ENCODE measurements around the gene DPP7.

DPP7 gene

DNA sequence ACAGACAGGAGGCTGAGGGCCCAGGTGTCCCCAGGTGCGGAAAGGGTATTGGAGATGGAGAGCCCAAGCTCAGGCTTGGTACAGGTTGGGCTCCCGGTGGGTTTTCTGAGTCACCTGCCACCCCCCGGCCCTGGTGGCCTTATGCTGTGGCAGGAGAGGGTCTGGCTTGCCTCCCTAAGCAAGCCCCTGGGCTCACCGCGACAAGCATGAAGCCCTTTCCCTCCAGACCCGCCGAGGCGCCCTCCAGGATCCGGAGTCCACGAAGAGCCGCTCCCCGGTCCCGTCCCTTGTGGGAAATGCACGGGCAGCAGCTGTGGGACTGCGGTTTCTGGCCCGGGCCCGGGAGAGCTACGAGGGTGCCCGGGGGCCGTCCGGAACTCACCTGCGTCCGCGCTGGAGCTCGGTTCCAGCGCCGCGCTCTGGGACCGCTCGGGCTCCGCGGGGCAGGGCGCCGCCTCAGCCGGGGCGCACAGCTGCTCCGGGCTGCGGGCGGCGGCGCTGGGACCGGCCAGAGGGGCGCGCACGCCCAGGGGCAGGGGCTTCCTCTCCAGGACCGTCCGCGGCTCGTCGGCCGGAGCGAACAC is 44.9 kb downstream of the DPP7 start:
- H3K27ac ChIP-seq = peak overlapping the region; percentile 96
- TF ChIP-seq, protein P1, sequence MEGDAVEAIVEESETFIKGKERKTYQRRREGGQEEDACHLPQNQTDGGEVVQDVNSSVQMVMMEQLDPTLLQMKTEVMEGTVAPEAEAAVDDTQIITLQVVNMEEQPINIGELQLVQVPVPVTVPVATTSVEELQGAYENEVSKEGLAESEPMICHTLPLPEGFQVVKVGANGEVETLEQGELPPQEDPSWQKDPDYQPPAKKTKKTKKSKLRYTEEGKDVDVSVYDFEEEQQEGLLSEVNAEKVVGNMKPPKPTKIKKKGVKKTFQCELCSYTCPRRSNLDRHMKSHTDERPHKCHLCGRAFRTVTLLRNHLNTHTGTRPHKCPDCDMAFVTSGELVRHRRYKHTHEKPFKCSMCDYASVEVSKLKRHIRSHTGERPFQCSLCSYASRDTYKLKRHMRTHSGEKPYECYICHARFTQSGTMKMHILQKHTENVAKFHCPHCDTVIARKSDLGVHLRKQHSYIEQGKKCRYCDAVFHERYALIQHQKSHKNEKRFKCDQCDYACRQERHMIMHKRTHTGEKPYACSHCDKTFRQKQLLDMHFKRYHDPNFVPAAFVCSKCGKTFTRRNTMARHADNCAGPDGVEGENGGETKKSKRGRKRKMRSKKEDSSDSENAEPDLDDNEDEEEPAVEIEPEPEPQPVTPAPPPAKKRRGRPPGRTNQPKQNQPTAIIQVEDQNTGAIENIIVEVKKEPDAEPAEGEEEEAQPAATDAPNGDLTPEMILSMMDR (conservative IDR thresholded peaks at IDR 0.05) = no peak; the same call in 1 of the 2 replicates

DNA sequence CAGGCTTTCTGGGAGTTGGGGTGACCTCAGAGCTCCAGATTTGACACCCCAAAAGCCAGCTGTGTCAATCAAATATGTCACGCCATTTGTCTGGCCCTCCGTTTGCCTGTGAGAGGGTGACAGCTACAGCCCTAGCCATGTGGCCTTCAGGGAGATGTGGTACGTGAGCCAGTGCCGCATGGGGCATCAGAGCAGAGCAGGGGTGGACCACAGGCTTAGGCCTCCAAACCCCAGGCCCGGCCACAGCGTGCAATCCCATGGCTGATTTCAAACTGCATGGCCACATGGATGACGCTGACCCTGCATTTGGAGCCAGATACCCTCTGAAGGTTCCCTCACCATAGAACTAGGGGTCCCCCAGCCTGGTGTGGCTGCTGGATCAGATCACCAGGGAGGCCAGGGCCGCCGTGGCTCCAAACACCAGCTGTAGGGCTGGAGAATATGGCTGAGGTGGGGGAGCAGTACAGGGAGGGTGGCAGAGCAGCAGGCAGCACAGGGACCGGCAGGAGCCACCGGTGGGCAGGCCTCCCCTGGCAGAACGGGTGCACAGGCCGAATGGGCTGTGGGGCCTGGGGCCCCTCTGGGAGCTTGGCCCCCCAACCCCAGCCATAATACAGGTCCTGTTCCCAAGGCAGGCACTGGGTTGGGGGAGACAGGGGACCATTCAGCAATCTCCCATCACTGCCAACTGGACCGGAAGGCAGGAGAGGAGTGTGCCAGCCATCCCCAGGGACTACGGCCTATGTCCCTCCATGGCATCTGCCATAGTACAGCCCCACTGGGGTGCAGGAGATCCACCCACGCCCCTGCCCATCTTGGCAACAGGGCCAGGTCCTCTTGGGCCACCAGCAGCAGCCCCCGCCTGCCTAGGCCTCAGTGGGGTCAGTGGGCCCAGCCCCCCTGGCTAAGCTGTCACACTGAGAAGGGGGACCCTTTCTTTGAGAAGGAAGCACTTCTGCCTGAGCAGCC is 45.7 kb downstream of the DPP7 start:
- H3K27ac ChIP-seq = peak overlapping the region; percentile 96
- TF ChIP-seq, protein P1 (conservative IDR thresholded peaks at IDR 0.05) = no peak

DNA sequence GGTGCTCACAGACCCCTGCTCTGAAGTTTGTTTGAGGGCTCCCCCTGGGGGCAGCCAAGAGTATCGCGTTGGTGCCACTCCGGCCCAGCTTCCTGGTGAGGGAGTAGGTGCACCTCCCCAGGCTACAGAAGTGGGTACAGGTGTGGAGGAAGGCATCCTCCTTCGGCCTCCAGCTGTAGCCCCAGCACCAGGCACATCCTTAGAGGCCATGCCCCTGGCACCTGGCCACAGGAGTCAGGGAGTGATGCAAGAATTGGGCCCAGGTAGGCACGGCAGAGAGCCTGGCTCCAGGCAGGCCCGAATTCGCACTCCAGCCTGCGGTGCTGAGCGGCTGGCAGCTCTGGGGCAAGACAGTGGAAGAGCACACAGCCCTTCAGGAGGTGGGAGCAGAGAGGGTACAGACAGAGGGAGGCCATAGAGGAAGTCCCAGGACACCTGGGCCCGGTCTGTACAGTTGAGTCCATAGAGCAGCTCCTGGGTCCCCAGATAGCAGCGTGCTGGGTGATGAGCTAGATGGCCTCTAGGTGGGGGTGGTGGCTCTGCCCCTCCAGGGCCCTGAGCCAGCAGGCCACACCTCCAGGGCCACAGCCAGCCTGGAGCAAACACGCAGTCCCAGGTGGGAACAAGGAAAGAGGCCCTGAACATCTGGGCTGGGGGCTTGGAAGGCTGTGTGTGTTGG is 46.5 kb downstream of the DPP7 start:
- TF ChIP-seq, protein P1 (conservative IDR thresholded peaks at IDR 0.05) = peak; percentile 90
- H3K27ac ChIP-seq = peak overlapping the region; percentile 96

DNA sequence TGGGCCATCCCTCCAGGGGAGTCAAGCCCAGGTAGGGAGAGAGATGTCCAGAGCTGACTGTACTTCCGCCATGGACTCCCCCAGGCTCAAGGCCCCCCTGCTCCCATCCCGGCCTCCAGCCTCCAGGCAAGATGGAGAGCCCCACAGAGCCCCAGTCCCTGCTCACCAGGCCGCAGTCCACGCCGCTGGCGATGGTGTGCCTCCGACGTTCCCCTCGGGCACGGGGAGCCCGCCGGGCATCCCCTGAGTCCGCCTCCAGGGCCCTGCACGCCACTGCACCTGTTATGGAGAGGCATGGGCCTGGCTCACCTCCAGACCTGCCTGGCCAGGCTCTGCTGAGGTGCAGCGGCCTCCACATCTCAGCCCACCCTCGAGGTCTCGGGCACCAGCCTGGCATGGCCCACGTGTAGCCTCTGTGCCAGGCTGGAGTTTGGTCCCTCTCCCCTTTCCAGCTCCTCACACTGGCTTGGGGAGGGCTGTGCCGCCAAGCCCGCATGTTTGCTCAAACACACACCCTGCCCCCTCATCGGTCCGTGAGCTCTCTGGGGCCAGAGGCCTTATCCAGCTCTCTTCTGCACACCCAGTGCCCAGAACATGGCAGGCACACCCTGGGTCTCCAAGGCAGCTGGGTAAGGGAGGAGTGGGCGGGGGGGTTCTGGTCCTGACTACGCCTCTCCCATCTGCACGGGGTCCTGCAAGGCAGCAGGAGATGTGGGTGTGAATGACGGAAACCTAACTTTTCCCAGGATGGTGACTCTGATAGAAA is 48.3 kb downstream of the DPP7 start:
- peak overlapping the region; percentile 96 for H3K27ac ChIP-seq
- TF ChIP-seq, protein P1 (conservative IDR thresholded peaks at IDR 0.05) = no peak

DNA sequence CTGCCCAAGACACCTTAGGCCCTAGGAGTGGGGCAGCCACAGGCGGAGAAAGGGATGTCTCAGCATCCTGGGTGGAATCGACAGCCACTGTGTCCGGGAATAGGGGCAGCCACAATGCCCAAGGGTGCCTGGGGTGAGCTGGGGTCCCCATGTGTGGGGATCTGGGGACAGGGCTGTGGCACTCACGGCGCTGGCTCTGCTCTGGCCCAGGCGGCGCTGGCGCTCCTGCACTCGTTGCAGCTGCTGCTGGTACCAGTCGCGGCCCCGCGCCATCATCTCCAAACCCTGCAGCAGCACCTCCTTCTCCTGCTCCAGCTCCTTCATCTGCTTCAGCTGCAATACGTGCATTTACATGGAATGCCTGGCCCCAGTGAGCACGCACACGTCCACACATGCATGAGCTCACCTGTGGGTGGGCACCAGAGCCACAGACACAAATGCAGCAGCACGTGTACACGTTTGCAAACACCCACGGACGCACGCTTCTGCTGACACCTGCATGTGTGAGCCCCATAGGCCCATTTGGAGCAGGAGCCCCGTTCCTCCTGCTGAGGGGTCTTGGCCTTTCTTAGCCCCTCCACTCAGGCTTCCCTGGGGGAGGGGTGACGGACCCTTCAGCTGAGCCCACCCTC is 49.1 kb downstream of the DPP7 start:
- H3K27ac ChIP-seq = peak overlapping the region; percentile 96; the same call in 1 of the 2 replicates

DNA sequence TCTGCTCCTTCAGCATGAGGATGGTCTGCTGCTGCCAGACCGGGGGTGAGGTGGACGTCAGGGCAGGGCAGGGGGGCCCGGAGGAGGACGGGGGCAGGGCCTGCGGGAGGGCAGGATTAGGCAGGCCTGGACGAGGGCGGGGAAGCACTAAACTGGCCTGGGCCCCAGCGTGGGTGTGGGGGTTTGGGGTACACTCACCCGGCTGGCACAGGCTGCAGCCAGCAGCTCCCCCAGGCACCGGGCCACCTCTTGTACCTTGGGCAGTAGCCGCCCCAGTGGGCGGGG is 49.7 kb downstream of the DPP7 start:
- TF ChIP-seq, protein P1 (conservative IDR thresholded peaks at IDR 0.05) = no peak
- H3K27ac ChIP-seq = no peak overlapping the region

More for the DNA sequence above, 49.1 kb downstream of the DPP7 start:
- TF ChIP-seq, protein P1 (conservative IDR thresholded peaks at IDR 0.05) = no peak

Data from VCaP (cell line).